RPMI7951 (cell line): ENCODE results near the gene BCL2L11. TPM values are rescaled to one million over a fixed set of nuclear protein-coding genes. Genes with fewer than 3 reads are reported as not detected.

Experiments used
- DNase-seq: peaks from one replicate; pipeline ENCODE4 v3.0.0-alpha.2; 2012; ENCODE audit warnings: low read depth
- total RNA-seq: library from RNA; depleted of rRNA; stranded (reverse); fragments of >200 nt; shearing (Covaris generic); gene quantifications from 2 replicates; pipeline ENCODE4 v1.2.3, GENCODE V29; 2014

BCL2L11 gene
- total RNA-seq, 1 experiment from 2014 or later: 2.3 TPM

DNA sequence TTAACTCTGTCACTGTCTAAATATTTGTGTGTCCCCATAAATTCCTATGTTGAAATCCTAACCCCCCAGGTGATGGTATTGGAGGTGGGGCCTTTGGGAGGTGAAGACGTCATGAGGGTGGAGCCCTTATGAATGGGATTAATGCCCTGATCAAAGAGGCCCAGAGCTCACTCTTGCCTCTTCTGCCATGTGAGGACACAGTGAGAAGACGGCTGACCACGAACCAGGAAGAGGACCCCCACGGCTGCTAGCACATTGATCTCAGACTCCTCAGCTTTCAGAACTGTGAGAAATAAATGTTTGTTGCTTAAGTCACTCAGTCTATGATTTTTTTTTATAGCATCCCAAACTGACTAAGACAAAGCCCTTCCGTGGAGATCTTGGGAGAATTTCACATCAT, 71.2 kb downstream of the BCL2L11 start:
- DNase-seq: no peak

DNA sequence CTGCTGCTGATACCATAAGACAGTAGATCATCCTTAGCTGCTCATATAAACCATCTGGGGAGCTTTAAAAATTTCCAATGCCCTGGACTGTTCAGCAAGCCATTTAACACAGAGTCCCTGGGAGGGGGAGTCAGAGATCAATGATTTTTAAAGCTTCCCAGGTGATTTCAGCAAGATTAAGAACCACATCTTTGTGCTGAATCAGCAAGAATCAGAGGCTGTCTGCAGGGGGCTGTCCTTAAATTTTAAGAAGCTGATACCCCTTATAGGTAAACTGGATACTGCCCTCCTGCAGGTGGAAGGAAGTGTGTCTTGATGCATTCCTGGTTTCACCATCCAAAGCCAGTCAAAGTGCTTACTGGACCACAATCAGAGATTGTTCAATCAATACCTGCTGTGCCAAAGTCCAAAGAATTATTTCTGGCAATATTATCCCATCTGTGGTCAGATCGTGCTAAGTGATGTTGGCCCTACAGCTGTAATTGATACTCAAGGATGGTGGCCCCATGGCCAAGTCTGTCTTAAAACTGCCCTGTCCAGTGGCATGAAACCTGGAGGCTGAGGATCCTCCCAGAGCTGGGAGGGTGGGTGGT, 72.2 kb downstream of the BCL2L11 start:
- DNase-seq: no peak

DNA sequence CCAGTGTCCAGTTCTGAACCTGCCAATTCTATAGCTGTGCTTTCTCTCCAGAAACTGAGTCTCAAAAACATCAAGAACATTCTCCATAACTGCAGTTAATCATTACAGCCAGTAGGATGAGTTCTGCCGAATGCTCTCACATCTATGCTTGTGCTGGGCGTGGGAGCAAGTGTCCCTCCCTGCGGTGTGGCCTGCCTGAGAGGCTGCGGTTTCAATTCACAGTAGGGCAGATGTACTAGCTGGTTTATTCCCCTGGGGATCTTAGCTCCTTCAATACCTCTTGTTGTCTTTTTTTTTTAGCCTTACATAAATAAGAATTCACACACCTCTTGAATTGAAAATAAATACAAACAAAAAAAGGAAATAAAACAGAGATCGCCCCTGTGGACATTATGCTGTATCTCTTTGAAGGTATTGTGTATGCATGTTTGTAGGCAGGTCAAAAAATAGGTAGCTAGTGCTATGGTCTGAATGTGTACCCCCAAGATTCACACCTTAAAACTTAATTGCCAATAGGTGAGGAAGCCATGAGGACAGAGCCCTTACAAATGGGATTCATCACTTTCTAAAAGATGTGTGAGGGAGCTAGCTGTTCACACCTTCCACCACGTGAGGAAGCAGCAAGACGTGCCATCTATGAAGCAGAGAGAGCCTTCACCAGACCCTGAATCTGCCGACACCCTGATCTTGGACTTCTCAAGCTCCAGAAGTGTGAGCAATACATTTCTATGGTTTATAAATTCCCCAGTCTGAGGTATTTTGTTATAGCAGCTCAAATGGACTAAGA, 74.3 kb downstream of the BCL2L11 start:
- no peak for DNase-seq

DNA sequence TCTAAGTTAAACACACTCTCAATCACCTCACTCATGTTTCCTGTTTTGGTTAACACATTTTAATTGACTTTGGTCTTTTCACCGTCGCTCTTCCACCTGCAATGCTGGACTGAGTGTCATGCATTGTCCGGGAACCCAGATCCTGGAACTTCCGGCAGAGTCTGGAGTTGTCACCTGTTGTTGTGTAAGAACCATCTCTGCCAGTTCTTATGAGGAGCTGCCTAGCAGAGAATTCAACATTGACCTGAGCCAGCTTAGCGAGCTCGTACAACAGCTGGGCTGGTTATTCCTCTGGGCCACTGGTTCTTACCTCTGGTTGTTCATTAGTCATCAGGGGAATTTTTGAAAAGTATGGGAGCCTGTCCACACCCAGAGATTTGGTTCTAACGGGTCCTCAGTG, 75.7 kb downstream of the BCL2L11 start:
- DNase-seq: no peak

DNA sequence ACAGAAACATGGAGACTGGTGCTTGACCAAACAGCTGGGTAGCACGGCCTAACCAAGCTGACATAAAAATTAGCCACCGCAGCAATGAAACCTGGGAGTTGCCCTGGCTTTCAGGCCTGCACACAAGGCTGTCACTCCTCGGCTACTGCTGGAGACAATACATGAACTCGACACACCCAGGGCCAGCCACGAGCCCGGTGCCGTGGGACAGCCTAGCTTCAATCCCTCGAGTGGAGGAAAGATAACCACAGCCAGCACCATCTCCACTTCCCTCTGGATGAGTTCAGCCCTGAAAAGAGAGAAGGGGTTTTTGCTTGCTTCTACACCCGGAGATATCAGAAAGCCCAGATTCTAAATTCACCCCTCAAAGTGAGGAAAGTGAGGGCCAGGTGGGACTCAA, 78.0 kb downstream of the BCL2L11 start:
- DNase-seq: no peak

DNA sequence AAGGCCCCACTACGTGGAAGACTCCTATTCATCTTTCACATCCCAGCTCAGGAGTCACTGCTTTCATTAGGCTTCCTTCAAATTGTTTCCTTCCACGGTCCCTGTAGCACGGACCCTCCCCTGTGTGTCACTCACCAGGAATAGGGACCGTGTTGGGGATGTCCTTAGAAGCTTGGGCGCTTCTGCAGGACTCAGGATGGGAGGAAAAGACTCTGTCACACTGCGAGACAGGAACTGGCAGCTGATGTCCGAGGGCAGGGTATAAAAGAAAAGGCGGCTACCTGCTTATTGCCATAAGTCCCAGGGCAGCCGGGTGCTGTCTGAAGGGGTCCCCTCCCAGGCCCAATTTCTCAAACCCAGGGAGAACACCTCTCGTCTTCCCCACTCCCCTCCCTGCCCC, 79.1 kb downstream of the BCL2L11 start:
- no peak for DNase-seq

DNA sequence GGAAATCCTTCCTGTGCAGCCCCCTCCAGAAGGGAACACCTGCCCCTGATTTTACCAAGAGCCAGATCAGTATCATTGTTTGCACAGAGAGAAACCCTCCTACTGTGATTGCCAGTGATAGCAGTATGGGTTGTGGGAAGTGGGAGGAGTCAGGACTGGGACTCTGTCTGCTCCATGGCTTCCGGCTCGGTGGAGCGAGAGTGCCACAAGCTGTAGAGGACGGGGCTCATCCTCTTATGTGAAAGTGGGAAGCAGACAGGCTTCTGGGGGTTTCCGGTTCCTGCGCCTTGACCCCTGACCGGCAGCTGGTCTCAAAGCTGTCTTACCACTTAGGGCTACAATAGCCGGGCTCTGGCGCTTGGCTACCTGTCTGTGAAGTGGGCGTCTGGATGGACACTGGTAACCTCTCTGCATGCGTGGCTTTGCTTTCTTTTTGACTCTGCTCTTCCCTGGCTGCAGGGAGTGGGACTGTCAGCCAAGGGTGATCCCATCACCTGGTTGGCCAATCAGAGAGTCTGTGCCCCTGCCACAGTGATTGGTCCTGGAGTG, 79.7 kb downstream of the BCL2L11 start:
- DNase-seq: no peak

DNA sequence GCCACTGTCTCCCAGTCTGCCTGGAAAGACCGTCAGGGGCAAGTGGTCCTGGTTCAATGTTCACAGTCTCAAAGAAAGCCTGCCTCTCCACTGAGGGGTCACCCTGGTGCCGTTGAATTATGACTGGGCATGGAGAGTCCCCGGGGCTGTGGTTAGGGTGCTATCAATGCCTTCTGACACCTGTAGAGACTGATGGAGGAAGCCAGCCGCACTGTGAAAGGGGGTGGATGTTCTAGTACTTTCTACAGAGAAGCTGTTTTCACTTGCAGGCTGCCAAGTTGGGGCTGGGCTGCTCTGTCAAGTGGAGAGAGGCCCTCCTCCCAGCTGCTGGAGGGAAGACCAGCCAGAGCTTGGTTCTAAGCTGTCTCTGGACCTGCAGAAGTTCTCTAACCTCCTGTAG, 80.5 kb downstream of the BCL2L11 start:
- DNase-seq: no peak

DNA sequence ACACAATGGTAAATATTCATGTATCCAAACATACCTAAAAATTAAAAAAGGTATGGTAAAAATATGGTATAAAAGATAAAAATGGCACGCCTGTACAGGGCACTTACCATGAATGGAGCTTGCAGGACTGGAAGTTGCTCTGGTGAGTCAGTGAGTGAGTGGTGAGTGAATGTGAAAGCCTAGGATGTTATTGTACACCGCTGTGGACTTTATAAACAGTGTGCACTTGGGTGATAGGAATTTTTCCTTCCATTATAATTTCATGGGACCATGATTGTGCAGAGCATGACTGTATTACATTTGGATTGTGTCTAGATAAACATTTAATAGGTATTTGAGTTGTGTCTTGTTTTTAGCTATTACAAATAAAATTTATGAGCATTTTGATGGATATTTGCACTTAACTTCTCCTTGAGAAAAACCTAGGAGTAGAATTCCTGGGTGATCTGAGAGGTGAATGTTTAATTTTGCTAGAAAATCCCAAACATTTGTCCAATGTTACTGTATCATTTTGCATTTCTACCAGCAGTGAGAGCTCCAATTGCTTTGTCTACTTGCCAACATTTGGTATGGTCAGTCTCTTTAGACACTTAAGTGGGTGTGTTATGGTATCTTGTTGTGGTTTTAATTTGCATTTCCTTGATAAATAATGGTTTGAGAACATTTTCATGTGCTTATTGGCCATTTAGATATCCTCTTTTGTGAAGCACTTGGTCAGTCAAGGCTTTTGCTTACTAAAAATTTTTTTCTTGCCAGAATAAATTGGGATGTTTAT, 81.7 kb downstream of the BCL2L11 start:
- no peak for DNase-seq

DNA sequence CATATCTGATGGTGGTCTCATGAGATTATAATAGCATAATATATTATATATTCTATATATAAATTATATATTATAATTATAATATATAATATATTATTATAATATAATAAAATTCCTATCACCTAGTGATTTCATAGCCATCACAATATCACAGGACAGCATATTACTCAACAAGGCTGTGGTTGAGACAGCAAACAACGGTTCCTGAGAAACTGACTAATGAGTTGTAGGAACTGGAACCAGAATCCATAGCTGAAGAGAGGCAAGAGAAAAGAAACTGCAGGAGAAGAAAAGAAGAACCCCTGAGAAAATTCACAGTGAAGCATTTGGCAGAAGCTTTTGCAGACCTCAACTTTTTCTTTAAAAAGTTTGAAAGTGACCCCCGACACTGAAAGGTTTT, 84.0 kb downstream of the BCL2L11 start:
- DNase-seq: no peak

DNA sequence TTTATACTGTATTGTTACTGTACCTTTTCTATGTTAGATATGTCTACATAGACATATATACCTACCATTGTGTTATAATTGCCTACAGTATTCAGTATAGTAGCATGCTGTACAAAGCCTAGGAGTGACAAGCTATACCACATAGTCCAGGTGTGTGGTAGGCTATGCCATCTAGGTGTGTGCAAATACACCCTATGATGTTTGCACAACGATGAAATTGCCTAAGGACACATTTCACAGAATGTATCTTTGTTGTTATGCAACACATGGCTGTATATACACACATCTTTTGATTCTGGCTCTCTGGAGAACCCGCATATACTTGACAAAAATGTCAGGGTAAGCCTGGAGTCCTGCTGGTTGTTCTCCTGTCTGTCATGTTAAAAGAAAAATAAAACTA, 85.1 kb downstream of the BCL2L11 start:
- no peak for DNase-seq

DNA sequence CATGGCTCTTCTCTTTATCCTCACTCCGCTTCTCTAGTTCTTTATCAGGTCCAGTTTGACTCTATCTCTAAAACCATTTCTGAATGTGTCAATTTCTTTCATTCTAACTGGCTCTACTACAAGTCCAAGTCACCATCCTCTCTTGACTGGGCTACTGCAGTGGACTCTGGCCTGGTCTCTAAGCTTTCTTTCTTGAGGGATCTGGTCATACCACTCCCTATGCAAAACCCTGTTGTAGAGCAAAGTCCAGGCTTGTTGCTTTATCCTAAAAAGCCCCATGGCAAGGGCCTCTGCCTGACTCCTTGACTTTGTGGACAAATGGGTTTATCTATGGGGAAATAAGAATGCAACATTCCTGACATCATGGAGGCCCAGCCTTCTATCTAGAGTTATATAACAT, 87.1 kb downstream of the BCL2L11 start:
- DNase-seq: no peak

DNA sequence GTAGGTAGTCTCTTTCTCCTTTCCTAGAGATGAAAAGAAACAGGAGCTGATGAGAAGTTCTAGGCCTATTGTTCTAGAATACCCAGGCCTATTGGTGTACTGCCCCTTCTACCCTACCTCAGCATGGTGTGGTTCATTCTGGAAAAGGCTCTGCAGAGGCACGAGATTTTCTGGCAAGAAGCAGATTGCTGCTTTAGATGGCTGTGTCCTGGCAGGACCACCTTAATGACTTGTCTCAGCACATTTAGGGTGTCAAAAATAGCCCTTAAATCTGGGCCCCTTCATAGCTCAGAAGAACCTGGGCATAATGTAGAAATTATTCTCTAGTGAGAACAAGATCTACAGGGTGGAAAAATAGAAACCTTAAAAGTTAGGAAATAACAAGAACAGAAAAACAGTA, 87.9 kb downstream of the BCL2L11 start:
- DNase-seq: no peak

DNA sequence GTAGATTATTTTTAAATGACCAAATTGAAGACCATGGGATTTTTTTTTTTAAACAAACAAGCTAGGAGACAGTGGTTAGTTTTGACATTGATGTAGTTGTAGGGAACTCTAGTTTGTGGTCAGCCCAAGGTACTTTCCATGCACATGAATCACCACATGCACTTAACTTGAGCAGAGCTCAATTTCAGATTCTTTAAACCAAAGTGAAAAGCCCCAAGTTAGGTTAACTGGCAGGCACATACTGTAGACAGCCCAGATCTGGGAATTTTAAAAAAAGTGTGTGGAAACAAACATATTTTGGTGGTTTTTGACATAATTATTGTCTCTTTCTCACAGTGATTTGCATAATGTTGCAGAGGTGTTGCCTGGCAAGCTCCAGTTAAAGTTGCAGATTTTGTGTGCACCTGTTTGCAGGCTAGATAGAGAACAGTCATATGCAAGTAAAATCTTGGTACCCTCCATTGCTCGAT, 88.4 kb downstream of the BCL2L11 start:
- DNase-seq: peak; percentile 86

DNA sequence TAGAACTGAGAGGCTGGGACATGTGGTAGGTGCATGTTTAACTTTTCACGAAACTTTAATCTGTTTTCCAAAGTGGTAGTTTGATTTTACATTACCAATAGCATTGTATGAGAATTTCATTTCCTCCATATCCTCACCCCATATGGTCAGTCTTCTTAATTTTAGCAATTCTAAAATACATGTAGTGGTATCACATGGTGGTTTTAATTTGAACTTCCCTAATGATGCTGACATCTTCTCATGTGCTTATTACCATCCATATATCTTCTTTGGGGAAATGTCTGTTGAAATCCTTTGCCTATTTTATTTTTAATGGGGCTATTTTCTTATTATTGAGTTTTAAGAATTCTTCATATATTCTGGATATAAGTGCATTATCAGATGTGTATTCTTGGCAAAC, 89.3 kb downstream of the BCL2L11 start:
- DNase-seq: no peak

DNA sequence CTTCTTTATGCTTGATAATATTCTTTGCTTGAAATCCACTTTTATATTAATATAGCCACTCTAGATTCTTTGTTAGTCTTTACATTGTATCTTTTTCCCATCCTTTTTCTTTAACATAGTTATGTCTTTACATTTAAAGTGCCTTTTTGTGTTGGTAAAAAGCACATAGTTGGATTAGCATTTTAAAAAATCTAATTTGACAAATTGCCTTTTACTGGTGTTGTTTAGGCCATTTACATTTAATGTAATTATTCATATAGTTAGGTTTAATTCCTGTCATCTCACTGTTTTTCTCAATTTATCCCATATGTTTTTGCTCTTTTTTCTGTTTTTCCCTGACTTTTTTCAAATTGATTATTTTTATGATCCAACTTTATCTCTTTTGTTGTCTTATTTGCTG, 93.2 kb downstream of the BCL2L11 start:
- no peak for DNase-seq

DNA sequence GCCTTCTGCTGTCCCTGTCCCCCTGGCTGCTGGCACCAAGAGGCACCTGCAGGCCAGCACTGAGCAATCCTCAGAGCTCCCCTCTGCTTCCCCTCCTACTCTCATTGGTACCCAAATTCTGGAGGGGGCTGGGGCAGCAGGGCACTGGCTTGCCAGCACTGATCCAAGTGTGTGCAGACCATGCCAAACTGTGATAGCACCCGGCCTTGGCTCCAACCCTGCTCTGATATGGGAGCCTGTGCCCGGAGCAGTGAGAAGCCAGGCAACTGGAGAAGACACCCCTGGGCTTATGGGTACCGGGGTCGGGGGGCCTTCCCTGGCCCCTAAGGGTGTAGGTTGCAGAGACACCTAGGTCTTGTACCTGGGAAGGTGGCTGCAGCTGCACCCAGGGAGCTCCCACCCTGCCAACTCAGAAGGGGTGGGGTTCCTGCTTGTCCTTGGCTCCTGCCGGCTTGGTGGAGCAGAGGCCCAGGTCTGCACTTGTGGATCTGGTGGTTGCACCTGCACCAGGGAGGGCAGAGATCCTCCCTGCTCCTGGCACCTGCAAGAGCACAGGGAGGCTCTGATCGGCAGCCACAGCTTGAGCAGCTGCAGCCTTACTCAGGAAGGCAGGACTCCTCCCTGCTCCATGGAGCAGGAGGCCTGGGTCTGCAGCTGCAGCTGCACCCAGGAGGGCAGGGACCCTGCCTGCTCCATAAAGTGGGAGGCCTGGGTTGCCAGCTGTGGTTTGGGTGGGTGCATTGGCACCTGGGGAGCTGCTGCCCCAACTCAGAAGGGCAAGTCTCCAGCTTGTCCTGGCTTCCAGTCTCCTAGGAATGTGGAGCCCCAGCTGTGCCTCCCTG, 96.3 kb downstream of the BCL2L11 start:
- DNase-seq: no peak
